Measurements from ENCODE around the gene NKD1. TPM values are rescaled to one million over a fixed set of nuclear protein-coding genes. Genes with fewer than 3 reads are reported as not detected.

Gene NKD1
- total and polyA plus RNA-seq, 5 experiments from 2014 or later = 0.07 to 5.9 (median 1.4) TPM

- Mint-ChIP-seq H3K9me3 (no peaks in the 10 kb centered on the region), H3K36me3 (no peaks in the 10 kb centered on the region), H3K27ac (peak overlapping the region in 1 of 10 donors; percentile 65), H3K4me3 (no peak overlapping the region), H3K27me3 (peaks cover 0 to 6% (median 0%) of the 10 kb centered on the region in 5 donors), H3K4me1 (peaks cover 0 to 6% (median 0%) of the 10 kb centered on the region in 4 donors)
- ATAC-seq = no peak
- no peak for DNase-seq
- POLR2A ChIA-PET = no interaction called here
Observed at GRCh38 chr16:50506543-50506937, 41.7 kb upstream of the NKD1 start.

- peaks cover 0 to 6% (median 0%) of the 10 kb centered on the region in 4 donors for H3K4me1 Mint-ChIP-seq
- POLR2A ChIA-PET = no interaction called here
- peak overlapping the region in 1 of 10 donors; percentile 31 for H3K27ac Mint-ChIP-seq
- no peaks in the 10 kb centered on the region for H3K36me3 Mint-ChIP-seq
- DNase-seq (no peak), ATAC-seq (no peak)
- peaks cover 0 to 8% (median 0%) of the 10 kb centered on the region in 9 donors for H3K9me3 Mint-ChIP-seq
- peaks cover 0 to 6% (median 0%) of the 10 kb centered on the region in 5 donors for H3K27me3 Mint-ChIP-seq
- no peak overlapping the region for H3K4me3 Mint-ChIP-seq
Observed at GRCh38 chr16:50507397-50507796, 40.8 kb upstream of the NKD1 start.

- Mint-ChIP-seq H3K27ac (peak overlapping the region in 1 of 10 donors; percentile 35), H3K4me1 (peaks cover 0 to 3% (median 0%) of the 10 kb centered on the region in 4 donors), H3K36me3 (no peaks in the 10 kb centered on the region), H3K27me3 (peaks cover 0 to 3% (median 0%) of the 10 kb centered on the region in 5 donors), H3K9me3 (peaks cover 0 to 9% (median 0%) of the 10 kb centered on the region in 9 donors), H3K4me3 (no peak overlapping the region)
- ATAC-seq = no peak
- POLR2A ChIA-PET = no interaction called here
- peak in 4 of 10 donors; percentile 7 to 34 (median 28) for DNase-seq
Observed at GRCh38 chr16:50509521-50510341, 38.5 kb upstream of the NKD1 start.

- no peak overlapping the region for H3K27ac Mint-ChIP-seq
- peaks cover 5 to 30% (median 19%) of the 10 kb centered on the region in 9 donors for H3K9me3 Mint-ChIP-seq
- peaks cover 0 to 10% (median 0%) of the 10 kb centered on the region in 5 donors for H3K27me3 Mint-ChIP-seq
- POLR2A ChIA-PET = no interaction called here
- no peak for DNase-seq
- H3K4me3 Mint-ChIP-seq = no peak overlapping the region
- H3K36me3 Mint-ChIP-seq = peaks cover 0 to 18% (median 9%) of the 10 kb centered on the region in 3 donors
- no peak for ATAC-seq
- no peaks in the 10 kb centered on the region for H3K4me1 Mint-ChIP-seq
Observed at GRCh38 chr16:50515218-50515617, 33.0 kb upstream of the NKD1 start.

GRCh38 chr16:50516401-50516800 is 31.8 kb upstream of the NKD1 start:
- peaks cover 0 to 18% (median 11%) of the 10 kb centered on the region in 3 donors for H3K36me3 Mint-ChIP-seq
- H3K27me3 Mint-ChIP-seq = peaks cover 0 to 13% (median 1%) of the 10 kb centered on the region in 5 donors
- H3K27ac Mint-ChIP-seq = no peak overlapping the region
- no peak for DNase-seq
- POLR2A ChIA-PET = no interaction called here
- peaks cover 5 to 30% (median 19%) of the 10 kb centered on the region in 9 donors for H3K9me3 Mint-ChIP-seq
- peaks cover 0 to 7% (median under 1%) of the 10 kb centered on the region in 4 donors for H3K4me1 Mint-ChIP-seq
- no peak for ATAC-seq
- no peak overlapping the region for H3K4me3 Mint-ChIP-seq

GRCh38 chr16:50516890-50517289 is 31.3 kb upstream of the NKD1 start:
- no peak for ATAC-seq
- POLR2A ChIA-PET = no interaction called here
- Mint-ChIP-seq H3K9me3 (peaks cover 5 to 27% (median 19%) of the 10 kb centered on the region in 9 donors), H3K27me3 (peaks cover 0 to 13% (median 1%) of the 10 kb centered on the region in 5 donors), H3K4me3 (no peak overlapping the region), H3K4me1 (peaks cover 0 to 8% (median under 1%) of the 10 kb centered on the region in 4 donors), H3K36me3 (peaks cover 0 to 18% (median 11%) of the 10 kb centered on the region in 3 donors), H3K27ac (no peak overlapping the region)
- DNase-seq = no peak

- POLR2A ChIA-PET = no interaction called here
- Mint-ChIP-seq H3K9me3 (peaks cover 5 to 24% (median 19%) of the 10 kb centered on the region in 9 donors), H3K4me3 (peak overlapping the region in 1 of 10 donors; percentile 20), H3K27ac (no peak overlapping the region), H3K36me3 (peaks cover 0 to 18% (median 11%) of the 10 kb centered on the region in 3 donors), H3K27me3 (peaks cover 0 to 13% (median 1%) of the 10 kb centered on the region in 5 donors), H3K4me1 (peaks cover 0 to 8% (median under 1%) of the 10 kb centered on the region in 4 donors)
- no peak for DNase-seq
- no peak for ATAC-seq
Observed at GRCh38 chr16:50517450-50518252, 30.5 kb upstream of the NKD1 start.

GRCh38 chr16:50519001-50519400 is 29.2 kb upstream of the NKD1 start:
- Mint-ChIP-seq H3K4me3 (no peak overlapping the region), H3K4me1 (peaks cover 0 to 8% (median under 1%) of the 10 kb centered on the region in 4 donors), H3K27me3 (peaks cover 0 to 15% (median 5%) of the 10 kb centered on the region in 5 donors), H3K36me3 (peaks cover 0 to 18% (median 11%) of the 10 kb centered on the region in 3 donors), H3K9me3 (peaks cover 5 to 24% (median 19%) of the 10 kb centered on the region in 9 donors), H3K27ac (no peak overlapping the region)
- DNase-seq (no peak), ATAC-seq (no peak)
- POLR2A ChIA-PET = no interaction called here

GRCh38 chr16:50519602-50520001 is 28.6 kb upstream of the NKD1 start:
- Mint-ChIP-seq H3K27me3 (peaks cover 0 to 17% (median 9%) of the 10 kb centered on the region in 5 donors), H3K36me3 (peaks cover 0 to 18% (median 11%) of the 10 kb centered on the region in 3 donors), H3K4me1 (peaks cover 0 to 8% (median under 1%) of the 10 kb centered on the region in 4 donors), H3K27ac (no peak overlapping the region), H3K4me3 (no peak overlapping the region), H3K9me3 (peaks cover 5 to 24% (median 19%) of the 10 kb centered on the region in 9 donors)
- no peak for ATAC-seq
- POLR2A ChIA-PET = interaction anchor here (0.6 kb wide), 1 partner anchor 130 kb away, joined by 4 read pairs; no protein-coding TSS in a partner anchor
- DNase-seq = no peak

GRCh38 chr16:50520451-50521245 is 27.5 kb upstream of the NKD1 start:
- peaks cover 5 to 18% (median 16%) of the 10 kb centered on the region in 9 donors for H3K9me3 Mint-ChIP-seq
- ATAC-seq (no peak), DNase-seq (no peak)
- H3K27me3 Mint-ChIP-seq = peaks cover 0 to 21% (median 14%) of the 10 kb centered on the region in 5 donors
- peaks cover 0 to 8% (median under 1%) of the 10 kb centered on the region in 4 donors for H3K4me1 Mint-ChIP-seq
- H3K27ac Mint-ChIP-seq = peak overlapping the region in 1 of 10 donors; percentile 5
- peaks cover 0 to 15% (median 11%) of the 10 kb centered on the region in 3 donors for H3K36me3 Mint-ChIP-seq
- no peak overlapping the region for H3K4me3 Mint-ChIP-seq
- POLR2A ChIA-PET = no interaction called here

- DNase-seq = peak in 1 of 10 donors; percentile 3
Observed at GRCh38 chr16:50521246-50521900, 26.8 kb upstream of the NKD1 start.

More at GRCh38 chr16:50521246-50521900, 26.8 kb upstream of the NKD1 start:
- peaks cover 0 to 9% (median 8%) of the 10 kb centered on the region in 3 donors for H3K36me3 Mint-ChIP-seq
- peaks cover 0 to 8% (median 2%) of the 10 kb centered on the region in 4 donors for H3K4me1 Mint-ChIP-seq
- ATAC-seq = no peak
- H3K27ac Mint-ChIP-seq = no peak overlapping the region
- POLR2A ChIA-PET = no interaction called here
- no peak overlapping the region for H3K4me3 Mint-ChIP-seq
- peaks cover 5 to 11% (median 10%) of the 10 kb centered on the region in 9 donors for H3K9me3 Mint-ChIP-seq
- peaks cover 3 to 22% (median 18%) of the 10 kb centered on the region in 5 donors for H3K27me3 Mint-ChIP-seq

Data from naive thymus-derived CD8-positive, alpha-beta T cell (primary cell).